IMR-90 (cell line): Measurements from ENCODE around the gene IL20RA. TPM values are rescaled to one million over a fixed set of nuclear protein-coding genes. Genes with fewer than 3 reads are reported as not detected.

Source experiments
- ATAC-seq: fragments of 200-7000 bp; cut with Tn5 transposase; 2 replicates; pipeline ENCODE4 v1.9.1; 2020; ENCODE audit warnings: low read depth, mild to moderate bottlenecking, moderate library complexity
- BruUV-seq: library from RNA; stranded (reverse); fragments of 400-500 nt; replicated peaks from 2 replicates; lab custom pipeline; 2021; lab: Mats Ljungman, UMichigan
- CTCF ChIA-PET: fragments of 300-600 bp; formaldehyde crosslinking; extraction: SDS; loops from one replicate; lab custom pipeline; 2021; ENCODE audit warnings: antibody characterized with exemption; lab: Yijun Ruan, JAX
- POLR2A ChIA-PET: fragments of 300-600 bp; sonication (Branson Sonifier 250); formaldehyde crosslinking; loops from one replicate; lab custom pipeline; 2022; ENCODE audit warnings: antibody characterized with exemption; ENCODE audit not compliant: unreplicated experiment; lab: Charles Lee
- DNase-seq: peaks from one replicate; pipeline ENCODE4 v3.0.0; 2013
- H2AFZ ChIP-seq: replicated peaks from 2 replicates; pipeline ENCODE3; 2013; ENCODE audit warnings: low read length, mild to moderate bottlenecking; ENCODE audit not compliant: poor library complexity
- H2AK5ac ChIP-seq: 2 replicates; pipeline ENCODE4 v1.6.1; 2013; ENCODE audit warnings: low read depth, low read length, inconsistent platforms
- H2AK9ac ChIP-seq: replicated peaks from 2 replicates; pipeline ENCODE3; 2013; ENCODE audit warnings: mild to moderate bottlenecking, low read depth, low read length, moderate library complexity; ENCODE audit not compliant: poor library complexity
- H2BK120ac ChIP-seq: 2 replicates; pipeline ENCODE4 v1.6.1; 2013; ENCODE audit warnings: low read depth, low read length, inconsistent platforms
- H2BK15ac ChIP-seq: 3 replicates; pipeline ENCODE4 v1.6.1; 2013; ENCODE audit warnings: low read depth, low read length, inconsistent platforms
- H2BK20ac ChIP-seq: 2 replicates; pipeline ENCODE4 v1.6.1; 2013; ENCODE audit warnings: low read depth, mild to moderate bottlenecking, inconsistent platforms, low read length, moderate library complexity
- H2BK5ac ChIP-seq: 2 replicates; pipeline ENCODE4 v1.6.1; 2013; ENCODE audit warnings: mild to moderate bottlenecking, low read depth, low read length, inconsistent platforms; ENCODE audit not compliant: poor library complexity, severe bottlenecking
- H3K14ac ChIP-seq: replicated peaks from 2 replicates; pipeline ENCODE4 v1.6.1; 2013; ENCODE audit warnings: low read depth, low read length, inconsistent platforms
- H3K18ac ChIP-seq: 2 replicates; pipeline ENCODE4 v1.6.1; 2013; ENCODE audit warnings: low read depth, low read length, control low read depth
- H3K23ac ChIP-seq: 2 replicates; pipeline ENCODE4 v1.6.1; 2013; ENCODE audit warnings: low read depth, low read length, inconsistent platforms
- H3K27ac ChIP-seq: 2 replicates; pipeline ENCODE4 v1.5.1; 2013; ENCODE audit warnings: mild to moderate bottlenecking, control low read depth, low read length; ENCODE audit not compliant: insufficient read depth
- H3K27me3 ChIP-seq: 2 replicates; pipeline ENCODE4 v1.6.1; 2013; ENCODE audit warnings: low read length; ENCODE audit not compliant: control insufficient read depth, insufficient read depth
- H3K36me3 ChIP-seq: 2 replicates; pipeline ENCODE4 v1.6.1; 2013; ENCODE audit warnings: low read length, mixed read lengths; ENCODE audit not compliant: control insufficient read depth, insufficient read depth
- H3K4ac ChIP-seq: 2 replicates; pipeline ENCODE4 v1.6.1; 2013; ENCODE audit warnings: low read depth, low read length, inconsistent platforms
- H3K4me1 ChIP-seq: 2 replicates; pipeline ENCODE4 v1.6.1; 2013; ENCODE audit warnings: low read length, mixed read lengths; ENCODE audit not compliant: control insufficient read depth, insufficient read depth
- H3K4me2 ChIP-seq: 2 replicates; pipeline ENCODE4 v1.6.1; 2013; ENCODE audit warnings: low read depth, mild to moderate bottlenecking, control low read depth, low read length, moderate library complexity
- H3K4me3 ChIP-seq: 2 replicates; pipeline ENCODE4 v1.5.1; 2013; ENCODE audit warnings: low read depth, mild to moderate bottlenecking, control low read depth, low read length, moderate library complexity; ENCODE audit not compliant: insufficient read depth
- H3K56ac ChIP-seq: 2 replicates; pipeline ENCODE4 v1.6.1; 2013; ENCODE audit warnings: low read length, inconsistent platforms; ENCODE audit not compliant: insufficient read depth; ENCODE audit errors: extremely low read depth
- H3K79me1 ChIP-seq, 2 experiments: 2 replicates each; pipeline ENCODE4 v1.6.1; 2013; ENCODE audit warnings: low read length in 2 of 2, inconsistent platforms in 1 of 2, low read depth in 1 of 2
- H3K9ac ChIP-seq: 2 replicates; pipeline ENCODE4 v1.6.1; 2013; ENCODE audit warnings: low read depth, low read length, control low read depth
- H3K9me1 ChIP-seq: 2 replicates; pipeline ENCODE4 v1.6.1; 2013; ENCODE audit warnings: low read length, inconsistent platforms; ENCODE audit not compliant: insufficient read depth
- H3K9me3 ChIP-seq: 2 replicates; pipeline ENCODE4 v1.6.1; 2013; ENCODE audit warnings: low read length; ENCODE audit not compliant: control insufficient read depth, insufficient read depth
- H4K20me1 ChIP-seq: 2 replicates; pipeline ENCODE4 v1.6.1; 2013; ENCODE audit warnings: low read length, inconsistent platforms; ENCODE audit not compliant: insufficient read depth
- H4K5ac ChIP-seq: 2 replicates; pipeline ENCODE4 v1.6.1; 2013; ENCODE audit warnings: mild to moderate bottlenecking, low read depth, low read length, control low read depth
- H4K8ac ChIP-seq, 2 experiments: 2 replicates each; pipeline ENCODE4 v1.6.1; 2013; ENCODE audit warnings: low read depth in 2 of 2, low read length in 2 of 2, control low read depth in 1 of 2, inconsistent platforms in 1 of 2
- H4K91ac ChIP-seq: 2 replicates; pipeline ENCODE4 v1.6.1; 2013; ENCODE audit warnings: low read depth, low read length, inconsistent platforms; ENCODE audit not compliant: insufficient read depth
- NFE2L2 ChIP-seq: fragments of 150-350 bp; IDR thresholded peaks from 2 replicates; pipeline ENCODE4 v1.6.1; 2016; ENCODE audit warnings: low read depth, mild to moderate bottlenecking, low read length
- RAD21 ChIP-seq: IDR thresholded peaks from 2 replicates; pipeline ENCODE4 v1.6.1; 2012; ENCODE audit warnings: low read length, improper control_type of control experiment
- WGBS, 2 experiments: methylation state at CpG; one replicate each; pipeline versions ENCODE4 v1.1.5 to v1.1.7; 2013; ENCODE audit warnings: missing lambda C conversion rate in 2 of 2; ENCODE audit not compliant: insufficient read length in 1 of 2; ENCODE audit errors: extremely low coverage in 2 of 2; 5-methylcytosine and 5-hydroxymethylcytosine counted together
- dilution Hi-C: fragments of 300-500 bp; cut with HindIII; formaldehyde crosslinking; loops from one replicate; pipeline ENCODE4 v1.14.3; 2018; ENCODE audit warnings: low sequenced_read_pairs; ENCODE audit not compliant: unreplicated experiment
- in situ Hi-C: fragments of 300-500 bp; cut with MboI; formaldehyde crosslinking; loops from 3 replicates; pipeline ENCODE4 v1.14.3; 2019; ENCODE audit warnings: low sequenced_read_pairs, inconsistent platforms, mixed read lengths
- intact Hi-C: fragments of 100-400 bp; cut with micrococcal nuclease; formaldehyde crosslinking; loops from 2 replicates; pipeline ENCODE4 v1.10.0; 2022
- polyA plus RNA-seq, 3 experiments: library from polyadenylated mRNA; depleted of rRNA; stranded (reverse); fragments of >200 nt; gene quantifications; 2 replicates each; pipeline ENCODE4 v1.2.3, GENCODE V29; 2012; ENCODE audit warnings: low replicate concordance in 1 of 3
- total RNA-seq: library from RNA; depleted of rRNA; stranded (reverse); fragments of >200 nt; gene quantifications from 2 replicates; pipeline ENCODE4 v1.2.3, GENCODE V29; 2012

IL20RA gene
- total and polyA plus RNA-seq, 2 of the 4 experiments (the other 2 are of a cell fraction), result 0.02 TPM; not detected in 1

DNA sequence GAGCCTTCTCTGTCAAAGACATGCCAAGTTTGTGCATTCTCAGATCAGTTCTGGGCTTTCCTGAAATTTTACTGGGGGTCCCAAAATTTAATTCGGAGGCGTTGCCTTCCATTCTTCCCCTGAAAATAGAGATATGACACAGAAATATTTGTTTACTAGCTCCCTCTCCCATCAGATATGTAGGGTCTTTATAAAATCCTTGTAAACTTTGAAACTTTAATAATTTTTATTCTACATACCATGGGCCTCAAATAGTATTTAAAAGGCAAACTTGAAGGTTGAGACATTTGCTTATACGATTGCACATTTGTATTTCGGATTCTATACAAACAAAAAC is 54.6 kb downstream of the IL20RA start:
- Histone ChIP-seq H4K20me1 (no peaks in the 10 kb centered on the region), H2AFZ (no peak overlapping the region), H3K4me3 (no peak overlapping the region), H4K91ac (no peak overlapping the region), H3K14ac (no peak overlapping the region), H3K18ac (no peak overlapping the region), H3K27me3 (peaks cover 33% of the 10 kb centered on the region), H3K9me3 (no peaks in the 10 kb centered on the region), H3K56ac (no peak overlapping the region), H2BK20ac (no peak overlapping the region), H3K4me1 (peaks cover 3% of the 10 kb centered on the region; the same call in 1 of the 2 replicates), H3K4me2 (peak overlapping the region; percentile 66; the same call in 1 of the 2 replicates), H3K27ac (no peak overlapping the region), H2BK120ac (no peak overlapping the region), H3K36me3 (no peaks in the 10 kb centered on the region), H2BK15ac (no peak overlapping the region), H3K9me1 (no peaks in the 10 kb centered on the region), H3K4ac (no peak overlapping the region), H3K9ac (no peak overlapping the region), H2AK5ac (no peak overlapping the region), H4K8ac (no peak overlapping the region), H3K79me1 (no peaks in the 10 kb centered on the region), H2BK5ac (no peak overlapping the region), H2AK9ac (no peak overlapping the region), H3K23ac (no peak overlapping the region), H4K5ac (no peak overlapping the region)
- ATAC-seq (no peak), DNase-seq (no peak)
- no TSS peak for BruUV-seq
- WGBS, 2 experiments, result no CpG with 5 or more reads among the region's 4 CpGs
- in situ Hi-C loops (no loop called here), dilution Hi-C loops (no loop called here), intact Hi-C loops (no loop called here)
- ChIA-PET CTCF (no interaction called here), POLR2A (no interaction called here)
- TF ChIP-seq NFE2L2, result no peak
- TF ChIP-seq RAD21, result no peak
